A549 (cell line): Measurements from ENCODE around the gene RHOT2. TPM values are rescaled to one million over a fixed set of nuclear protein-coding genes. Genes with fewer than 3 reads are reported as not detected.

Source experiments
- ATAC-seq, 2 experiments: fragments of 200-7000 bp in 1 of 2; fragments of >200 bp in 1 of 2; cut with Nextera tagmentation in 1 of 2; cut with Tn5 transposase in 1 of 2; 3 replicates each; pipeline versions ENCODE4 v1.8.0 to v1.9.1; 2018 to 2020; ENCODE audit warnings: mild to moderate bottlenecking in 1 of 2, moderate library complexity in 1 of 2
- CTCF ChIA-PET: fragments of 300-600 bp; sonication (Branson Sonifier 250); formaldehyde crosslinking; extraction: SDS; loops from one replicate; lab custom pipeline; 2021; ENCODE audit warnings: antibody characterized with exemption, inconsistent platforms; lab: Yijun Ruan, JAX
- POLR2A ChIA-PET: fragments of 350-600 bp; formaldehyde crosslinking; extraction: SDS; loops from one replicate; lab custom pipeline; 2021; ENCODE audit warnings: antibody characterized with exemption, inconsistent platforms; lab: Yijun Ruan, JAX
- DNase-seq, 2 experiments: peaks; one replicate each; pipeline versions ENCODE4 v3.0.0 to v3.0.0-alpha.2; 2011 to 2016; ENCODE audit warnings: low read depth in 1 of 2, low spot score in 1 of 2
- FAIRE-seq: peaks from 2 replicates; lab custom pipeline; 2011; peaks lifted over from hg19 to GRCh38; lab: Jason Lieb, UNC
- H3K27ac ChIP-seq, 2 experiments: fragments of >200 bp; sonication (Bioruptor Twin); formaldehyde crosslinking; 3 replicates each; pipeline ENCODE4 v1.5.1; 2016 to 2017
- H3K4me1 ChIP-seq: fragments of >200 bp; sonication (Bioruptor Twin); formaldehyde crosslinking; 3 replicates; pipeline ENCODE4 v1.6.1; 2016
- H3K4me2 ChIP-seq: fragments of >200 bp; sonication (Bioruptor Twin); formaldehyde crosslinking; 3 replicates; pipeline ENCODE4 v1.6.1; 2016
- H3K4me3 ChIP-seq: fragments of >200 bp; sonication (Bioruptor Twin); formaldehyde crosslinking; 3 replicates; pipeline ENCODE4 v1.5.1; 2016
- H3K9me3 ChIP-seq: fragments of >200 bp; sonication (Bioruptor Twin); formaldehyde crosslinking; 3 replicates; pipeline ENCODE4 v1.6.1; 2016
- BHLHE40 ChIP-seq: IDR thresholded peaks from 2 replicates; pipeline ENCODE4 v1.6.1; 2012; ENCODE audit warnings: low read depth, low read length, inconsistent platforms
- CEBPB ChIP-seq, 2 experiments: fragments of >200 bp in 1 of 2; sonication (Bioruptor Twin) in 1 of 2; formaldehyde crosslinking in 1 of 2; IDR thresholded peaks; 2 replicates each; pipeline ENCODE4 v1.6.1; 2012 to 2016
- EHMT2 ChIP-seq: fragments of 200-600 bp; sonication (generic); IDR thresholded peaks from 2 replicates; pipeline ENCODE4 v1.6.1; 2016; ENCODE audit warnings: antibody characterized with exemption, low read depth, mild to moderate bottlenecking, moderate library complexity
- EP300 ChIP-seq, 2 experiments: fragments of >200 bp; sonication (Bioruptor Twin); formaldehyde crosslinking; IDR thresholded peaks; 2 replicates in 1 of 2; 3 replicates in 1 of 2; pipeline ENCODE4 v1.6.1; 2016 to 2017
- FOSL2 ChIP-seq, 2 experiments: fragments of 450-650 bp in 1 of 2; fragments of >200 bp in 1 of 2; sonication (Bioruptor Twin) in 1 of 2; formaldehyde crosslinking; IDR thresholded peaks; 2 replicates each; pipeline versions ENCODE4 v1.5.0 to v1.6.1; 2016 to 2020; ENCODE audit warnings: mild to moderate bottlenecking in 1 of 2, moderate library complexity in 1 of 2
- HOXA7 ChIP-seq: fragments of 250-450 bp; sonication (Bioruptor Pico); IDR thresholded peaks from 2 replicates; pipeline ENCODE4 v1.5.0; 2020; ENCODE audit warnings: mild to moderate bottlenecking, moderate library complexity
- HOXB13 ChIP-seq: fragments of 250-450 bp; sonication (Bioruptor Pico); IDR thresholded peaks from 2 replicates; pipeline ENCODE4 v1.5.0; 2020; ENCODE audit warnings: low read depth, mild to moderate bottlenecking, moderate library complexity
- KDM5A ChIP-seq: fragments of 200-600 bp; sonication (generic); IDR thresholded peaks from 2 replicates; pipeline ENCODE4 v1.6.1; 2016; ENCODE audit warnings: antibody characterized with exemption, mild to moderate bottlenecking
- NFE2L2 ChIP-seq: fragments of 150-350 bp; conservative IDR thresholded peaks from 2 replicates; pipeline ENCODE4 v1.6.1; 2014; ENCODE audit warnings: low read length
- PHF8 ChIP-seq: fragments of 200-600 bp; sonication (generic); IDR thresholded peaks from 2 replicates; pipeline ENCODE4 v1.6.1; 2016; ENCODE audit warnings: low read depth, mild to moderate bottlenecking, antibody characterized with exemption, moderate library complexity, borderline replicate concordance
- RAD21 ChIP-seq, 2 experiments: fragments of >200 bp in 1 of 2; sonication (Bioruptor Twin) in 1 of 2; formaldehyde crosslinking in 1 of 2; IDR thresholded peaks in 1 of 2; conservative IDR thresholded peaks in 1 of 2; 2 replicates in 1 of 2; 3 replicates in 1 of 2; pipeline ENCODE4 v1.6.1; 2012 to 2018; ENCODE audit warnings: inconsistent platforms in 1 of 2
- RARB ChIP-seq: fragments of 250-450 bp; sonication (Bioruptor Pico); IDR thresholded peaks from 2 replicates; pipeline ENCODE4 v1.8.0; 2021; ENCODE audit warnings: mild to moderate bottlenecking, moderate library complexity
- RCOR1 ChIP-seq: fragments of 150-350 bp; IDR thresholded peaks from 2 replicates; pipeline ENCODE4 v1.6.1; 2014; ENCODE audit warnings: antibody characterized with exemption, low read length, low read depth
- RFX5 ChIP-seq: fragments of 450-650 bp; IDR thresholded peaks from 2 replicates; pipeline ENCODE4 v1.7.1; 2014; ENCODE audit warnings: antibody characterized with exemption, mild to moderate bottlenecking, moderate library complexity
- SREBF2 ChIP-seq: fragments of 450-650 bp; IDR thresholded peaks from 2 replicates; pipeline ENCODE4 v1.6.1; 2014; ENCODE audit warnings: mild to moderate bottlenecking, moderate library complexity
- ZFP36 ChIP-seq: fragments of 450-650 bp; IDR thresholded peaks from 2 replicates; pipeline ENCODE4 v1.6.1; 2014; ENCODE audit warnings: borderline replicate concordance; ENCODE audit not compliant: partially characterized antibody
- WGBS: methylation state at CpG from one replicate; pipeline ENCODE4 v1.1.6; 2017; ENCODE audit errors: missing lambda C conversion rate; 5-methylcytosine and 5-hydroxymethylcytosine counted together
- polyA plus RNA-seq, 4 experiments: library from polyadenylated mRNA; depleted of rRNA in 3 of 4; stranded (reverse); fragments of >200 nt; fragmentation: RNase III in 1 of 4; extraction: RNeasy Plus Mini Kit Qiagen cat#74134 plus additional on column Dnase treatment in 1 of 4; gene quantifications; 2 replicates in 3 of 4; 3 replicates in 1 of 4; pipeline ENCODE4 v1.2.3, GENCODE V29; 2011 to 2017
- TF ChIP-seq, protein P1 (sequence below): fragments of 450-650 bp; IDR thresholded peaks from 2 replicates; pipeline ENCODE4 v1.6.1; 2014; ENCODE audit warnings: antibody characterized with exemption
- TF ChIP-seq, protein P2 (sequence below): fragments of 150-350 bp; IDR thresholded peaks from 2 replicates; pipeline ENCODE4 v1.6.1; 2014; ENCODE audit warnings: low read depth, mild to moderate bottlenecking, low read length
- TF ChIP-seq, protein P3 (sequence below): fragments of >200 bp; sonication (Bioruptor Twin); formaldehyde crosslinking; IDR thresholded peaks from 3 replicates; pipeline ENCODE4 v1.6.1; 2016
- TF ChIP-seq, protein P4 (sequence below): IDR thresholded peaks from 2 replicates; pipeline ENCODE4 v1.6.1; 2012

Gene RHOT2
- polyA plus RNA-seq, 2 of the 4 experiments (the other 2 are of a cell fraction), result 38.0 to 83.1 TPM

DNA sequence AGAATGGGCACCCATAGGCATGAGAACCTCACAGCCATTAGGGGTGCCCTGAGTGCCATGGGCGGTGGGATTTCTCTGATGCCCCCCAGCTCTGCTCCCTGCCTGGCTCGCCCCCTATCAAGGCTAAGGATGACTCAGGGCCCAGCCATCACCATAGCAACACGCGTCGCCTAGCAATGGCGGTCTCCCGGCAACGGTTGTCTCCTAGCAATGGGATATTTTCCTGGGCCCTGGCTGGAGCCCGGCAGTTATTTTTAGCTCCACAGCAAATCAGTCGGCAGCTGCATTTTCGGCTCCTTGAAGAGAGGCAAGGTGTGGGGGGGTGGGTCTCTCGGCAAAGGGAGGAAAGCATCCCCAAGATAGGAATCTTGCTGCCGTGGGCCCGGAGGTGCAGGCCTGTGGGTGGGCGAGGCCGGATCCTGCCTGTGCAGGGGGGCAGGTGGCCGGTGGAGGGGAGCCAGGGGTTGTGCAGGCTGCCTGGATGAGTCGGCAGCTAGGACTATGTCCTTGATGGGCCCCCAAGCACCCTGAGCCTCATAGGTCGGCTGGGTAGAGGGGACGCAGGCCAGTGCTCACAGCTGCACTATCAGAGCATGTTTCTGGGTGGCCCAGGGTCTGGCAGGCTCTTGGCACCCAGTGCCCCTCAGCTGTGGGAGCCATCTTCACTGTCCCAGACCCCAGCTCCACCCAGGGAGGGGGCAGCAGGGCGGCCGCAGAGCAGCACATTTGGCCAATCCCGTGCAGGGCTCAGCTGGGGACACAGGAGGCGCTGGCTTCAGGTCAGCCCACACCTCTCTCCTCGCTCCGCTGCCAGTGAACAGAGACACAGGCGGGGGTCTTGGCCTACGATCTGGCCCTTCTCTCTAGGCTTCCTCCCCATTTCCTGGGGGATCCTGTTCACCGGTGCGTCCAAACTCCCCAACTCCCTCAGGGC, 41.9 kb downstream of the RHOT2 start:
- 45% methylated on average over 26 of the region's 30 CpGs for WGBS
- Histone ChIP-seq H3K4me2 (peak overlapping the region; percentile 40; the same call in 2 of the 3 replicates), H3K4me1 (peaks cover 71% of the 10 kb centered on the region), H3K9me3 (no peaks in the 10 kb centered on the region)
- no peak for FAIRE-seq
- DNase-seq, result peak in 1 of 2 experiments; percentile 83
- TF ChIP-seq RFX5 (peak; percentile 78), HOXA7 (CRISPR knock-in tag) (no peak), KDM5A (no peak), ZFP36 (no peak), FOSL2 (IDR thresholded peaks at IDR 0.05) (no peak), FOSL2 (CRISPR knock-in tag; IDR thresholded peaks at IDR 0.05) (peak; percentile 69), HOXB13 (no peak), EHMT2 (no peak), RARB (no peak)
- TF ChIP-seq, protein P1, sequence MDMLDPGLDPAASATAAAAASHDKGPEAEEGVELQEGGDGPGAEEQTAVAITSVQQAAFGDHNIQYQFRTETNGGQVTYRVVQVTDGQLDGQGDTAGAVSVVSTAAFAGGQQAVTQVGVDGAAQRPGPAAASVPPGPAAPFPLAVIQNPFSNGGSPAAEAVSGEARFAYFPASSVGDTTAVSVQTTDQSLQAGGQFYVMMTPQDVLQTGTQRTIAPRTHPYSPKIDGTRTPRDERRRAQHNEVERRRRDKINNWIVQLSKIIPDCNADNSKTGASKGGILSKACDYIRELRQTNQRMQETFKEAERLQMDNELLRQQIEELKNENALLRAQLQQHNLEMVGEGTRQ, result no peak
- TF ChIP-seq, protein P2, sequence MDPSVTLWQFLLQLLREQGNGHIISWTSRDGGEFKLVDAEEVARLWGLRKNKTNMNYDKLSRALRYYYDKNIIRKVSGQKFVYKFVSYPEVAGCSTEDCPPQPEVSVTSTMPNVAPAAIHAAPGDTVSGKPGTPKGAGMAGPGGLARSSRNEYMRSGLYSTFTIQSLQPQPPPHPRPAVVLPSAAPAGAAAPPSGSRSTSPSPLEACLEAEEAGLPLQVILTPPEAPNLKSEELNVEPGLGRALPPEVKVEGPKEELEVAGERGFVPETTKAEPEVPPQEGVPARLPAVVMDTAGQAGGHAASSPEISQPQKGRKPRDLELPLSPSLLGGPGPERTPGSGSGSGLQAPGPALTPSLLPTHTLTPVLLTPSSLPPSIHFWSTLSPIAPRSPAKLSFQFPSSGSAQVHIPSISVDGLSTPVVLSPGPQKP, result no peak
- TF ChIP-seq, all 56 proteins: peak for 2
- CTCF ChIA-PET, result interaction anchor here (0.8 to 25.1 kb wide), 13 partner anchors 8 to 391 kb away, joined by 3 to 656 read pairs (median 8); partner anchors contain the start of genes ANTKMT, CCDC78, CHTF18 and CIAO3
- POLR2A ChIA-PET, result interaction anchor here (0.6 to 1.5 kb wide), 4 partner anchors 10 to 1312 kb away, joined by 3 to 7 read pairs (median 4); partner anchors contain the start of gene WDR24
- H3K27ac ChIP-seq, result peak overlapping the region; percentile 25 to 99; a peak in 5 of 6 replicates
- H3K4me3 ChIP-seq, result no peak overlapping the region
- ATAC-seq, result peak; percentile 2 to 7; a peak in 4 of 6 replicates

DNA sequence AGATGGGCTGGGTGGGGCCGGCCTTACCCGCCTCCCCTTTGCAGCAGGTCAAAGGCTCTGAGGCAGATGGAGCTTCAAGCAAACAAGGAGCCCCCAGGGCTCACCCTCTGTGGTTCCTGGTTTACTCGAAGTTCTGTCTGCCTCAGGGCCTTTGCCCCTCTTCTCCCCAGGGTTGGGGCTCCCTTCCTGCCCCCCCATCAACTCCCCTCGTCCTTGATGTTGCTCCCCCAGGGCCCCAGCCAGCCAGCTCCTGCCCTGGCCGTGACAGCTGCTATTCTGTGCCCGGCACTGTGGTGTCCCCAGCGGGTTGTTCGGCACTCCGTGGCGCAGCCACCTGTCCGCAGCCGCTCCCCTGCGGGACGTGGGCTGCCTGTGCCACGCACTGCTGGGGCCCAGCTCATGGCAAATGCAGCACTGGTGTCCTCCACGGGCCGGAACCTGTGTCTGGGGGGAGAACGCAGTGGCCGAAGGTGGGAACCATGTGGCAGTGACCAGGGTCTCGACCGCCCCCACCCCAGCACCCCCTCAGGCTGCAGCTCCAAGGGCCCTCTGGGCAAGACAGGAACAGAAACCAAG, 42.7 kb downstream of the RHOT2 start:
- WGBS, result 81% methylated on average over 17 of the region's 21 CpGs
- no peak for TF ChIP-seq RCOR1
- TF ChIP-seq PHF8, result no peak
- TF ChIP-seq, protein P3, sequence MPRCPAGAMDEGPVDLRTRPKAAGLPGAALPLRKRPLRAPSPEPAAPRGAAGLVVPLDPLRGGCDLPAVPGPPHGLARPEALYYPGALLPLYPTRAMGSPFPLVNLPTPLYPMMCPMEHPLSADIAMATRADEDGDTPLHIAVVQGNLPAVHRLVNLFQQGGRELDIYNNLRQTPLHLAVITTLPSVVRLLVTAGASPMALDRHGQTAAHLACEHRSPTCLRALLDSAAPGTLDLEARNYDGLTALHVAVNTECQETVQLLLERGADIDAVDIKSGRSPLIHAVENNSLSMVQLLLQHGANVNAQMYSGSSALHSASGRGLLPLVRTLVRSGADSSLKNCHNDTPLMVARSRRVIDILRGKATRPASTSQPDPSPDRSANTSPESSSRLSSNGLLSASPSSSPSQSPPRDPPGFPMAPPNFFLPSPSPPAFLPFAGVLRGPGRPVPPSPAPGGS, result no peak
- TF ChIP-seq, protein P4, sequence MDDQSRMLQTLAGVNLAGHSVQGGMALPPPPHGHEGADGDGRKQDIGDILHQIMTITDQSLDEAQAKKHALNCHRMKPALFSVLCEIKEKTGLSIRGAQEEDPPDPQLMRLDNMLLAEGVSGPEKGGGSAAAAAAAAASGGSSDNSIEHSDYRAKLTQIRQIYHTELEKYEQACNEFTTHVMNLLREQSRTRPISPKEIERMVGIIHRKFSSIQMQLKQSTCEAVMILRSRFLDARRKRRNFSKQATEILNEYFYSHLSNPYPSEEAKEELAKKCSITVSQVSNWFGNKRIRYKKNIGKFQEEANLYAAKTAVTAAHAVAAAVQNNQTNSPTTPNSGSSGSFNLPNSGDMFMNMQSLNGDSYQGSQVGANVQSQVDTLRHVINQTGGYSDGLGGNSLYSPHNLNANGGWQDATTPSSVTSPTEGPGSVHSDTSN, result no peak
- no peak for TF ChIP-seq NFE2L2
- no peak for TF ChIP-seq BHLHE40
- no peak for TF ChIP-seq EP300 (IDR thresholded peaks at IDR 0.05)
- TF ChIP-seq SREBF2, result no peak
- no peak for TF ChIP-seq RAD21 (conservative IDR thresholded peaks at IDR 0.05 in 1 of 2, IDR thresholded peaks at IDR 0.05 in 1 of 2)
- TF ChIP-seq CEBPB (IDR thresholded peaks at IDR 0.05), result no peak
- DNase-seq (no peak), FAIRE-seq (no peak), ATAC-seq (no peak)
- ChIA-PET POLR2A (interaction anchor here (1.3 to 1.5 kb wide), 2 partner anchors 9 to 11 kb away, joined by 4 to 7 read pairs; no protein-coding TSS in a partner anchor), CTCF (interaction anchor here (0.7 to 25.1 kb wide), 14 partner anchors 8 to 345 kb away, joined by 3 to 656 read pairs (median 8); partner anchors contain the start of genes ANTKMT, CCDC78, CHTF18 and CIAO3)
- Histone ChIP-seq H3K27ac (peak overlapping the region; percentile 25 to 99; a peak in 4 of 6 replicates), H3K4me3 (no peak overlapping the region), H3K4me2 (peak overlapping the region; percentile 40; the same call in 1 of the 3 replicates), H3K4me1 (peaks cover 64% of the 10 kb centered on the region), H3K9me3 (no peaks in the 10 kb centered on the region)
